ENCODE data around the gene TOMM7. TPM values are rescaled to one million over a fixed set of nuclear protein-coding genes. Genes with fewer than 3 reads are reported as not detected.

The TOMM7 gene
- polyA plus RNA-seq, 2 of the 4 experiments (the other 2 are of a cell fraction), result 526 to 685 TPM

GRCh38 chr7:22854158-22855048, 31.8 kb upstream of the TOMM7 start (continued):
- TF ChIP-seq JUN (IDR thresholded peaks at IDR 0.05) (peak; percentile 85 to 97; a peak in 4 of 5 replicates), MAFK (IDR thresholded peaks at IDR 0.05; ENCODE audit: partially characterized antibody) (no peak), ZNF302 (CRISPR knock-in tag; IDR thresholded peaks at IDR 0.05) (no peak), FOSB (CRISPR knock-in tag; IDR thresholded peaks at IDR 0.05) (no peak), ELK1 (IDR thresholded peaks at IDR 0.05; ENCODE audit: low read depth, low read length) (no peak), ZSCAN20 (CRISPR knock-in tag; IDR thresholded peaks at IDR 0.05) (no peak), EHF (CRISPR knock-in tag; IDR thresholded peaks at IDR 0.05) (no peak), BHLHE40 (IDR thresholded peaks at IDR 0.05; ENCODE audit: low read depth, low read length) (0 out of 2 replicates have a peak, but pooled peaks have one; percentile 39), CHD4 (IDR thresholded peaks at IDR 0.05; ENCODE audit: borderline replicate concordance) (no peak), E2F6 (IDR thresholded peaks at IDR 0.05; ENCODE audit: borderline replicate concordance, low read depth) (0 out of 2 replicates have a peak, but pooled peaks have one; percentile 75), KDM5A (IDR thresholded peaks at IDR 0.05) (no peak), RCOR1 (IDR thresholded peaks at IDR 0.05; ENCODE audit: low read depth, low read length) (no peak), BCL3 (IDR thresholded peaks at IDR 0.05) (peak; percentile 88; the same call in 1 of the 3 replicates), NR3C1 (IDR thresholded peaks at IDR 0.05) (no peak), POLR2AphosphoS2 (conservative IDR thresholded peaks at IDR 0.05; ENCODE audit: low read length) (no peak), CTCF (IDR thresholded peaks at IDR 0.05) (no peak; the same call in 1 of the 3 replicates), TP53 (CRISPR knock-in tag; IDR thresholded peaks at IDR 0.05) (no peak), TFCP2L1 (CRISPR knock-in tag; IDR thresholded peaks at IDR 0.05) (peak; percentile 77), PBX3 (IDR thresholded peaks at IDR 0.05) (no peak), SMC3 (IDR thresholded peaks at IDR 0.05) (no peak; the same call in 2 of the 3 replicates), RARB (CRISPR knock-in tag; IDR thresholded peaks at IDR 0.05) (no peak), HDAC2 (IDR thresholded peaks at IDR 0.05) (peak; percentile 71; the same call in 1 of the 2 replicates), FOSL2 (IDR thresholded peaks at IDR 0.05) (no peak), FOSL2 (CRISPR knock-in tag; IDR thresholded peaks at IDR 0.05) (no peak), RNF2 (IDR thresholded peaks at IDR 0.05; ENCODE audit: borderline replicate concordance, low read depth) (peak; percentile 75; the same call in 1 of the 2 replicates), USF2 (IDR thresholded peaks at IDR 0.05) (peak; percentile 83), MAZ (IDR thresholded peaks at IDR 0.05; ENCODE audit: borderline replicate concordance, low read depth, low read length) (no peak), NFE2L2 (conservative IDR thresholded peaks at IDR 0.05; ENCODE audit: low read length) (no peak), RFX5 (IDR thresholded peaks at IDR 0.05) (no peak), CBX8 (IDR thresholded peaks at IDR 0.05) (no peak), HOXB5 (CRISPR knock-in tag; IDR thresholded peaks at IDR 0.05) (no peak), ZFP36 (IDR thresholded peaks at IDR 0.05; ENCODE audit: borderline replicate concordance, partially characterized antibody) (no peak)
- TF ChIP-seq, protein P1, sequence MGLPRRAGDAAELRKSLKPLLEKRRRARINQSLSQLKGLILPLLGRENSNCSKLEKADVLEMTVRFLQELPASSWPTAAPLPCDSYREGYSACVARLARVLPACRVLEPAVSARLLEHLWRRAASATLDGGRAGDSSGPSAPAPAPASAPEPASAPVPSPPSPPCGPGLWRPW (IDR thresholded peaks at IDR 0.05), result no peak
- TF ChIP-seq, protein P2, sequence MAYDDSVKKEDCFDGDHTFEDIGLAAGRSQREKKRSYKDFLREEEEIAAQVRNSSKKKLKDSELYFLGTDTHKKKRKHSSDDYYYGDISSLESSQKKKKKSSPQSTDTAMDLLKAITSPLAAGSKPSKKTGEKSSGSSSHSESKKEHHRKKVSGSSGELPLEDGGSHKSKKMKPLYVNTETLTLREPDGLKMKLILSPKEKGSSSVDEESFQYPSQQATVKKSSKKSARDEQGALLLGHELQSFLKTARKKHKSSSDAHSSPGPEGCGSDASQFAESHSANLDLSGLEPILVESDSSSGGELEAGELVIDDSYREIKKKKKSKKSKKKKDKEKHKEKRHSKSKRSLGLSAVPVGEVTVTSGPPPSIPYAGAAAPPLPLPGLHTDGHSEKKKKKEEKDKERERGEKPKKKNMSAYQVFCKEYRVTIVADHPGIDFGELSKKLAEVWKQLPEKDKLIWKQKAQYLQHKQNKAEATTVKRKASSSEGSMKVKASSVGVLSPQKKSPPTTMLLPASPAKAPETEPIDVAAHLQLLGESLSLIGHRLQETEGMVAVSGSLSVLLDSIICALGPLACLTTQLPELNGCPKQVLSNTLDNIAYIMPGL (CRISPR knock-in tag; IDR thresholded peaks at IDR 0.05; ENCODE audit: borderline replicate concordance), result 0 out of 2 replicates have a peak, but pooled peaks have one; percentile 33
